ENCODE data around the gene ANO10. TPM values are rescaled to one million over a fixed set of nuclear protein-coding genes. Genes with fewer than 3 reads are reported as not detected.
"Not testable (repeated sequence)": the region's sequence is repeated elsewhere in the genome, so short reads cannot be mapped to it uniquely, and the experiment has no call there.

ANO10 gene
- total and polyA plus RNA-seq, 8 donors: 30.3 to 52.2 (median 35.4) TPM

GRCh38 chr3:43659250-43659880, 37.6 kb upstream of the ANO10 start:
- no peak for DNase-seq
- Histone ChIP-seq H3K27ac (no peak overlapping the region), H3K27me3 (no peaks in the 10 kb centered on the region), H3K4me1 (no peaks in the 10 kb centered on the region), H3K4me3 (no peak overlapping the region), H3K36me3 (no peaks in the 10 kb centered on the region), H3K9me3 (peaks cover 0 to 4% of the 10 kb centered on the region in 2 donors)
- intact Hi-C loops (cut with DNase I): no loop called here
- no peak for ATAC-seq
- no peak for TF ChIP-seq CTCF (IDR thresholded peaks at IDR 0.05)

DNA sequence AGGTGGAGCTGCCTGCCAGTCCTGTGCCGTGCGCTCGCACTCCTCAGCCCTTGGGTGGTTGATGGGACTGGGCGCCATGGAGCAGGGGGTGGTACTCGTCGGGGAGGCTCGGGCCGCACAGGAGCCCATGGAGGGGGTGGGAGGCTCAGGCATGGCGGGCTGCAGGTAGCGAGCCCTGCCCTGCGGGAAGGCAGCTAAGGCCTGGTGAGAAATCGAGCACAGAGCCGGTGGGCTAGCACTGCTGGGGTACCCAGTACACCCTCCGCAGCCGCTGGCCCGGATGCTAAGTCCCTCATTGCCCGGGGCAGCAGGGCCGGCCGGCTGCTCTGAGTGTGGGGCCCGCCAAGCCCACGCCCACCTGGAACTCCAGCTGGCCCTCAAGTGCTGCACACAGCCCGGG, 34.6 kb upstream of the ANO10 start:
- H3K27ac ChIP-seq; intact Hi-C loops (cut with DNase I); H3K36me3 ChIP-seq; H3K4me1 ChIP-seq; H3K27me3 ChIP-seq; H3K4me3 ChIP-seq; ATAC-seq; H3K9me3 ChIP-seq; DNase-seq: not testable (repeated sequence)

GRCh38 chr3:43650345-43650744, 28.5 kb upstream of the ANO10 start:
- Histone ChIP-seq H3K4me1 (peaks cover 0 to 5% of the 10 kb centered on the region in 2 donors), H3K9me3 (no peaks in the 10 kb centered on the region), H3K27me3 (no peaks in the 10 kb centered on the region), H3K4me3 (no peak overlapping the region), H3K36me3 (no peaks in the 10 kb centered on the region), H3K27ac (no peak overlapping the region)
- no peak for TF ChIP-seq CTCF (IDR thresholded peaks at IDR 0.05)
- ATAC-seq: no peak
- intact Hi-C loops (cut with DNase I): no loop called here
- no peak for DNase-seq

DNA sequence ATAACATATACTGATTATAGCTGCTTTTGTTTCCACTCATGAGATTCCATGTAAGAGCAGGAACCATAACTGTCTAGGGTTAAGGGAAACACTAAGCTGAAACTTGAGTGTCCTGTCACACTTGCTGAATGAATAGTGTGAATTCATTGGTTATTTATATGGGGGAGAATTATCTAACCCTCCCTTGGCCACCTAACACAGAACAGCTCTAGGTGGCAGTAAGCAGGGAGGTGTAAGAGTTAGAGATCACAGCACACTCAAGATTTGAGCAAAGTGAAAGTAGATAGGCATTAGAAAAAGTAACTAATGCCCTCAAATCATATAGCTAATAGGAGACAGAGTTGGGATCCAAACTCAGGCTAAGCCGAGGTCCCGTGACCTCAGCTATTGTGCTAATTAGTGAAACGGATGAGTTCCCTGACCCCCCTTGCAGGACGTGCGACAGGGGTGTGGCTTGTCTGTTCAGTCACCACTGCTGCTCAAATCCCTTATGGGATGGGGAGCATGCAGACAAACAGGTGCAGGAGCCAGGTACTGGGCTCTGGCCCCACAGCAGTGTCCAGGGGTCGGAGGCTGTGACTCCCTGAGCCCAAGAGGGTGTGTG, 27.7 kb upstream of the ANO10 start:
- Histone ChIP-seq H3K27me3 (no peaks in the 10 kb centered on the region), H3K27ac (no peak overlapping the region), H3K4me3 (no peak overlapping the region), H3K9me3 (no peaks in the 10 kb centered on the region), H3K36me3 (no peaks in the 10 kb centered on the region), H3K4me1 (peaks cover 0 to 5% of the 10 kb centered on the region in 2 donors)
- no peak for TF ChIP-seq CTCF (IDR thresholded peaks at IDR 0.05)
- peak; percentile 15 for ATAC-seq
- intact Hi-C loops (cut with DNase I): no loop called here
- no peak for DNase-seq

GRCh38 chr3:43648957-43649356, 27.1 kb upstream of the ANO10 start:
- Histone ChIP-seq H3K4me1 (peaks cover 0 to 5% of the 10 kb centered on the region in 2 donors), H3K9me3 (no peaks in the 10 kb centered on the region), H3K36me3 (no peaks in the 10 kb centered on the region), H3K27ac (no peak overlapping the region), H3K4me3 (no peak overlapping the region), H3K27me3 (no peaks in the 10 kb centered on the region)
- ATAC-seq (no peak), DNase-seq (no peak)
- no peak for TF ChIP-seq CTCF (IDR thresholded peaks at IDR 0.05)
- intact Hi-C loops (cut with DNase I): no loop called here

Data from left lung (tissue), 10 donors.